Germinal center (tissue), 1 donor: ENCODE data around the gene PLA2G2C.

Source experiments
- DNase-seq: peaks from one replicate; pipeline ENCODE4 v3.0.0; 2012; ENCODE audit warnings: mixed read lengths, low spot score

Gene PLA2G2C

GRCh38 chr1:20183616-20184271 lies 2.6 kb downstream of the PLA2G2C start:
- no peak for DNase-seq

GRCh38 chr1:20183035-20183434 lies 3.3 kb downstream of the PLA2G2C start:
- no peak for DNase-seq

- no peak for DNase-seq
Measured at GRCh38 chr1:20182415-20182814, 3.9 kb downstream of the PLA2G2C start.

GRCh38 chr1:20180844-20181207 lies 5.5 kb downstream of the PLA2G2C start:
- DNase-seq: no peak

- no peak for DNase-seq
Measured at GRCh38 chr1:20180129-20180843, 6.0 kb downstream of the PLA2G2C start.

GRCh38 chr1:20179371-20180128 lies 6.8 kb downstream of the PLA2G2C start:
- no peak for DNase-seq

- DNase-seq: no peak
Measured at GRCh38 chr1:20178634-20179370, 7.5 kb downstream of the PLA2G2C start.

- DNase-seq: no peak
Measured at GRCh38 chr1:20174937-20175666, 11.2 kb downstream of the PLA2G2C start.

GRCh38 chr1:20172033-20172590 lies 14.2 kb downstream of the PLA2G2C start:
- DNase-seq: no peak

- no peak for DNase-seq
Measured at GRCh38 chr1:20169932-20170331, 16.4 kb downstream of the PLA2G2C start.

- no peak for DNase-seq
Measured at GRCh38 chr1:20168564-20169491, 17.5 kb downstream of the PLA2G2C start.

GRCh38 chr1:20167126-20167525 lies 19.2 kb downstream of the PLA2G2C start:
- DNase-seq: no peak

GRCh38 chr1:20166051-20166450 lies 20.3 kb downstream of the PLA2G2C start:
- no peak for DNase-seq

- peak; percentile 30 for DNase-seq
Measured at GRCh38 chr1:20165522-20165951, 20.8 kb downstream of the PLA2G2C start.

- DNase-seq: no peak
Measured at GRCh38 chr1:20164694-20165202, 21.6 kb downstream of the PLA2G2C start.

- no peak for DNase-seq
Measured at GRCh38 chr1:20160034-20160433, 26.3 kb downstream of the PLA2G2C start.

- no peak for DNase-seq
Measured at GRCh38 chr1:20158358-20159070, 27.8 kb downstream of the PLA2G2C start.

GRCh38 chr1:20154301-20154831 lies 32.0 kb downstream of the PLA2G2C start:
- no peak for DNase-seq

- no peak for DNase-seq
Measured at GRCh38 chr1:20153000-20153418, 33.3 kb downstream of the PLA2G2C start.
